SU-DHL-6 (cell line): Measurements from ENCODE around the gene MRM1.

Experiments used
- H2AFZ ChIP-seq: fragments of 200-600 bp; sonication (generic); 2 replicates; pipeline ENCODE4 v1.6.1; 2014; ENCODE audit warnings: low read depth, mild to moderate bottlenecking, moderate library complexity, mixed read lengths, antibody characterized with exemption, low read length; ENCODE audit not compliant: severe bottlenecking
- H3F3A ChIP-seq: fragments of 200-600 bp; shearing (Covaris generic); 2 replicates; pipeline ENCODE4 v1.6.0; 2016; ENCODE audit warnings: antibody characterized with exemption, mild to moderate bottlenecking; ENCODE audit not compliant: insufficient read depth
- H3K27ac ChIP-seq: fragments of 200-600 bp; sonication (generic); 2 replicates; pipeline ENCODE4 v1.5.1; 2016; ENCODE audit warnings: low read depth, mild to moderate bottlenecking, low read length, moderate library complexity, mixed read lengths
- H3K27me3 ChIP-seq: fragments of 200-600 bp; sonication (generic), shearing (Covaris generic); 2 replicates; pipeline ENCODE4 v1.6.0; 2014; ENCODE audit warnings: mild to moderate bottlenecking, low read length
- H3K36me3 ChIP-seq: fragments of 200-600 bp; sonication (generic); 2 replicates; pipeline ENCODE4 v1.6.1; 2014; ENCODE audit warnings: mild to moderate bottlenecking, low read length, mixed read lengths
- H3K4me2 ChIP-seq: fragments of 300-600, 200-600 bp; shearing (Covaris generic), sonication (generic); 2 replicates; pipeline ENCODE4 v1.6.0; 2014; ENCODE audit warnings: low read length, low read depth, mild to moderate bottlenecking; ENCODE audit not compliant: poor library complexity, severe bottlenecking
- H3K4me3 ChIP-seq: fragments of 200-600 bp; sonication (generic); 2 replicates; pipeline ENCODE4 v1.5.1; 2014; ENCODE audit warnings: antibody characterized with exemption, low read length, mild to moderate bottlenecking, mixed read lengths; ENCODE audit not compliant: insufficient read depth, poor library complexity, severe bottlenecking
- H3K79me2 ChIP-seq: fragments of 200-600 bp; sonication (generic); 2 replicates; pipeline ENCODE4 v1.6.1; 2014; ENCODE audit warnings: mild to moderate bottlenecking, low read length, moderate library complexity; ENCODE audit not compliant: insufficient read depth
- H3K9ac ChIP-seq: fragments of 200-600 bp; sonication (generic); 2 replicates; pipeline ENCODE4 v1.7.0; 2014; ENCODE audit warnings: mild to moderate bottlenecking, low read length
- H3K9me2 ChIP-seq: fragments of 200-600 bp; sonication (generic); replicated peaks from 2 replicates; pipeline ENCODE4 v1.6.1; 2014; ENCODE audit warnings: low read length; ENCODE audit not compliant: insufficient read depth
- H3K9me3 ChIP-seq: fragments of 200-600 bp; sonication (generic); 2 replicates; pipeline ENCODE4 v1.6.1; 2014; ENCODE audit warnings: low read length, mixed read lengths; ENCODE audit not compliant: insufficient read depth
- H4K20me1 ChIP-seq: fragments of 200-600 bp; sonication (generic); 2 replicates; pipeline ENCODE4 v1.6.1; 2014; ENCODE audit warnings: low read depth, mild to moderate bottlenecking, antibody characterized with exemption, low read length, moderate library complexity, mixed read lengths
- EZH2phosphoT487 ChIP-seq: fragments of 200-600 bp; sonication (generic), shearing (Covaris generic); conservative IDR thresholded peaks from 2 replicates; pipeline ENCODE4 v1.6.1; 2018; ENCODE audit warnings: mild to moderate bottlenecking, antibody characterized with exemption, low read length, moderate library complexity, mixed read lengths
- TF ChIP-seq, protein P1 (sequence below): fragments of 200-600 bp; sonication (generic); IDR thresholded peaks from one replicate; pipeline ENCODE4 v1.5.1; 2017; ENCODE audit warnings: antibody characterized with exemption, mild to moderate bottlenecking, low read length, moderate library complexity; ENCODE audit not compliant: insufficient read depth, poor library complexity, severe bottlenecking

Gene MRM1

DNA sequence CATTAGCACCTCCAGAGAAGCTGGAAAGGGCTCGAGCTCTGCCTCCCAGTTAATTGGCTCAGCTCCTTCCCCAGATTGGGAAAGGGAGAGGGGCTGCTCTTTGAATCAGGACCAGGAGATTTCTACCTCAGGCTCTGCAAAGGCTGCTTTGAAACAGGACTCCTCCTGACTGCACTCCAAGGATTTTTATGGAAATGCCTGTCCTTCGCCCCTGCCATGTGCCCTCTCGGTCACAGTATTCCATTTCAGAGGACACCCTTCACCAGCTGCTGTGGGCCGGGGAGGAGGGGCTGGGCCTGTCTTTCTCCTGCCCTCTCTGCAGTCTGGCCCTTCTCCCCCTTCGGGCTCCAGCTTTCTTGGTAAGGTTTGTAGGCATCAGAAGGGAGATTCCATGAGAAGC, 13.6 kb downstream of the MRM1 start:
- H3K9ac ChIP-seq: no peak overlapping the region
- H3K79me2 ChIP-seq: no peaks in the 10 kb centered on the region
- H3K27me3 ChIP-seq: no peaks in the 10 kb centered on the region
- H2AFZ ChIP-seq: no peak overlapping the region
- no peak overlapping the region for H3K27ac ChIP-seq
- no peaks in the 10 kb centered on the region for H3K36me3 ChIP-seq
- H4K20me1 ChIP-seq: no peaks in the 10 kb centered on the region
- no peak overlapping the region for H3K4me2 ChIP-seq
- no peak overlapping the region for H3K4me3 ChIP-seq
- no peaks in the 10 kb centered on the region for H3K9me3 ChIP-seq
- no peaks in the 10 kb centered on the region for H3F3A ChIP-seq
- H3K9me2 ChIP-seq: no peaks in the 10 kb centered on the region
- TF ChIP-seq, protein P1, sequence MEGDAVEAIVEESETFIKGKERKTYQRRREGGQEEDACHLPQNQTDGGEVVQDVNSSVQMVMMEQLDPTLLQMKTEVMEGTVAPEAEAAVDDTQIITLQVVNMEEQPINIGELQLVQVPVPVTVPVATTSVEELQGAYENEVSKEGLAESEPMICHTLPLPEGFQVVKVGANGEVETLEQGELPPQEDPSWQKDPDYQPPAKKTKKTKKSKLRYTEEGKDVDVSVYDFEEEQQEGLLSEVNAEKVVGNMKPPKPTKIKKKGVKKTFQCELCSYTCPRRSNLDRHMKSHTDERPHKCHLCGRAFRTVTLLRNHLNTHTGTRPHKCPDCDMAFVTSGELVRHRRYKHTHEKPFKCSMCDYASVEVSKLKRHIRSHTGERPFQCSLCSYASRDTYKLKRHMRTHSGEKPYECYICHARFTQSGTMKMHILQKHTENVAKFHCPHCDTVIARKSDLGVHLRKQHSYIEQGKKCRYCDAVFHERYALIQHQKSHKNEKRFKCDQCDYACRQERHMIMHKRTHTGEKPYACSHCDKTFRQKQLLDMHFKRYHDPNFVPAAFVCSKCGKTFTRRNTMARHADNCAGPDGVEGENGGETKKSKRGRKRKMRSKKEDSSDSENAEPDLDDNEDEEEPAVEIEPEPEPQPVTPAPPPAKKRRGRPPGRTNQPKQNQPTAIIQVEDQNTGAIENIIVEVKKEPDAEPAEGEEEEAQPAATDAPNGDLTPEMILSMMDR: no peak
- no peak for TF ChIP-seq EZH2phosphoT487

DNA sequence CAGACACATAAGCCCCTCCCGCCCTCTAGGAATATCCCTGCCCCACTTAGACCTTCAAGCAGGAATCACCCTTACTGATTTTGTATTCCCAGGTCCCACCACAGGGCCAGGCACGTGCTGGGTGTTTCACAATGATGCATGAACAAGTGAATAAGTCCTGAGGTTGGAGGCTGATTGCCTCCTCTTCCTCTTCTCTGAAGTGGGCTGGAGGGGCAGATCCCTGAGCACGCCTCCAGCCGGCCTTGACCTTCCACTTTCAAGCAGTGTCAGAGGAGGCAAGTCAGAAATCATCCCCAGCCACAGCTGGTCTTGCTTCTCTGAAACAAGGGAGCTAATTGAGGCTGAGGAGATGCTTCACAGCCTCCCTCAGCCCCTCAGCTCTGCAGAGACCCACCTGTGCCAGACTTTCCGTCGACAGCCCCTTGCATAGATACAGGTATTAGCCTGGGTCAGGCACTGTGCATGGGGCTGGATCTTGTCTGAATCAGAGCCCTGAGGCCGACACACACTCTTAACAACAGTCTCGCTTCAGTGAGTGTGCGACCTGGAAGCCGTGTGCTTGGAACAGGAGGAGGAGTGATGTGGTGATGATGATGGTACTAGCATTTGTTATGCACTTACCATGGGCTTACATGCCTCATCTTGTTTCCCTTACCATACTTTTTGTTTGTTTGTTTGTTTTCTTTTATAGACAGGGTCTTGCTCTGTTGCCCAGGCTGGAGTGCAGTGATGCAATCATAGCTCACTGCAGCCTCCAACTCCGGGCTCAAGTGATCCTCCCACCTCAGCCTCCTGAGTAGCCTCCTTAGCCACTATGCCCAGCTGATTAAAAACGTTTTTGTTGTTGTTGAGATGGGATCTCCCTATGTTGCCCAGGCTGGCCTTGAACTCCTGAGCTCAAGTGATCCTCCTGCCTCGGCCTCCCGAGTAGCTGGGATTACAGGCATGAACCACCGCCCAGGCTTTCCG, 15.0 kb downstream of the MRM1 start:
- no peak for TF ChIP-seq EZH2phosphoT487
- TF ChIP-seq, protein P1: no peak

DNA sequence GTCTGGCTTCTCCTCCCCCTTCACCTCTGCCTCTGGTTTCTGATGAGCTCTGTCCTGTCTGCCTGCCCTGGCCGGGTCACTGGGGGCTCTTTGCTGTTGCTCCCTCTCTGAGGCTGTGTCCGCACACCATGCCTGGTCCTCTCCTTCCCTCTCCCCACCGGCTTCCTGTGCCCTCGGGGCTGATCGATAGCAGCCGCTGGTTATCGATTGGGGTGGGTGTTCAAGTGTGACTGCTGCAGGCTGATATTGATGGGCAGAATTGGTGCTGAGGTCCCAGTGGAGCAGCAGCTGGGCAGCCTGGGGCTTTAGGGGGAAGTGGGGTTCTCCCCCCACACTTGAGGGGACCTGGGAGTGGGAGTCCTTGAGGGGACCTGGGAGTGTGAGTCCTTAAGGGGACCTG, 16.4 kb downstream of the MRM1 start:
- TF ChIP-seq, protein P1: no peak
- TF ChIP-seq EZH2phosphoT487: no peak
- Histone ChIP-seq H3K9ac (no peak overlapping the region), H3K27me3 (no peaks in the 10 kb centered on the region)

More for the DNA sequence above, 15.0 kb downstream of the MRM1 start:
- Histone ChIP-seq H3K79me2 (no peaks in the 10 kb centered on the region), H3K27me3 (no peaks in the 10 kb centered on the region), H2AFZ (no peak overlapping the region), H3K36me3 (no peaks in the 10 kb centered on the region), H3F3A (no peaks in the 10 kb centered on the region), H4K20me1 (no peaks in the 10 kb centered on the region), H3K9ac (no peak overlapping the region), H3K4me3 (no peak overlapping the region), H3K9me3 (no peaks in the 10 kb centered on the region), H3K9me2 (no peaks in the 10 kb centered on the region), H3K4me2 (no peak overlapping the region), H3K27ac (no peak overlapping the region)

More for the DNA sequence above, 16.4 kb downstream of the MRM1 start:
- Histone ChIP-seq H3K4me3 (no peak overlapping the region), H4K20me1 (no peaks in the 10 kb centered on the region), H3F3A (no peaks in the 10 kb centered on the region), H3K9me3 (no peaks in the 10 kb centered on the region), H3K9me2 (no peaks in the 10 kb centered on the region), H3K79me2 (no peaks in the 10 kb centered on the region), H2AFZ (no peak overlapping the region), H3K36me3 (no peaks in the 10 kb centered on the region), H3K4me2 (no peak overlapping the region), H3K27ac (no peak overlapping the region)
